GM23338 (cell line): Measurements from ENCODE around the gene CRACR2A. TPM values are rescaled to one million over a fixed set of nuclear protein-coding genes. Genes with fewer than 3 reads are reported as not detected.

ENCODE experiments used
- ATAC-seq: fragments of 200-7000 bp; cut with Tn5 transposase; 3 replicates; pipeline ENCODE4 v1.9.1; 2020
- DNase-seq: peaks from one replicate; pipeline ENCODE4 v3.0.0-alpha.2; 2015; ENCODE audit warnings: low spot score
- H2AFZ ChIP-seq: fragments of 200-600 bp; sonication (generic); 2 replicates; pipeline ENCODE4 v1.8.0; 2016; ENCODE audit warnings: antibody characterized with exemption, mild to moderate bottlenecking, moderate library complexity
- H3F3A ChIP-seq: fragments of 200-600 bp; sonication (generic); replicated peaks from 2 replicates; pipeline ENCODE4 v1.8.0; 2017; ENCODE audit warnings: antibody characterized with exemption, mixed run types, low read depth
- H3K27ac ChIP-seq: fragments of 200-600 bp; sonication (generic); 2 replicates; pipeline ENCODE4 v1.6.1; 2016; ENCODE audit warnings: low read depth
- H3K27me3 ChIP-seq: fragments of 200-600 bp; sonication (generic); 2 replicates; pipeline ENCODE4 v1.8.0; 2016; ENCODE audit warnings: mild to moderate bottlenecking, mixed run types, moderate library complexity; ENCODE audit not compliant: insufficient read depth
- H3K36me3 ChIP-seq: fragments of 200-600 bp; sonication (generic); 2 replicates; pipeline ENCODE4 v1.8.0; 2016; ENCODE audit warnings: mild to moderate bottlenecking; ENCODE audit not compliant: insufficient read depth
- H3K4me1 ChIP-seq: fragments of 200-600 bp; sonication (generic); 2 replicates; pipeline ENCODE4 v1.8.0; 2016; ENCODE audit warnings: mild to moderate bottlenecking, moderate library complexity; ENCODE audit not compliant: insufficient read depth
- H3K4me2 ChIP-seq: fragments of 200-600 bp; sonication (generic); 2 replicates; pipeline ENCODE4 v1.7.1; 2017; ENCODE audit warnings: mixed run types
- H3K4me3 ChIP-seq: fragments of 200-600 bp; sonication (generic); 2 replicates; pipeline ENCODE4 v1.6.1; 2016; ENCODE audit warnings: mixed run types
- H3K79me2 ChIP-seq: fragments of 200-600 bp; sonication (generic); replicated peaks from 2 replicates; pipeline ENCODE4 v1.8.0; 2017; ENCODE audit warnings: mild to moderate bottlenecking; ENCODE audit not compliant: insufficient read depth
- H3K9me2 ChIP-seq: fragments of 200-600 bp; sonication (generic); 2 replicates; pipeline ENCODE4 v1.8.0; 2017; ENCODE audit not compliant: insufficient read depth
- H4K20me1 ChIP-seq: fragments of 200-600 bp; sonication (generic); replicated peaks from 2 replicates; pipeline ENCODE4 v1.8.0; 2017; ENCODE audit warnings: mild to moderate bottlenecking; ENCODE audit not compliant: insufficient read depth
- H3K27ac Mint-ChIP-seq: 2 replicates; pipeline ENCODE4 v1.8.0; 2020; ENCODE audit warnings: inconsistent platforms, mild to moderate bottlenecking, moderate library complexity, mixed read lengths
- H3K27me3 Mint-ChIP-seq: 3 replicates; pipeline ENCODE4 v1.8.0; 2022; ENCODE audit warnings: low read depth, mild to moderate bottlenecking, moderate library complexity, mixed read lengths, inconsistent platforms; ENCODE audit not compliant: insufficient read depth, poor library complexity
- H3K36me3 Mint-ChIP-seq: 3 replicates; pipeline ENCODE4 v1.8.0; 2021; ENCODE audit warnings: low read depth, mild to moderate bottlenecking, inconsistent platforms, moderate library complexity, mixed read lengths
- H3K4me1 Mint-ChIP-seq: 3 replicates; pipeline ENCODE4 v1.8.0; 2020; ENCODE audit warnings: mild to moderate bottlenecking, inconsistent platforms, mixed read lengths
- H3K4me3 Mint-ChIP-seq: 3 replicates; pipeline ENCODE4 v1.8.0; 2021; ENCODE audit warnings: moderate library complexity, mild to moderate bottlenecking, inconsistent platforms, mixed read lengths
- H3K9me3 Mint-ChIP-seq: 3 replicates; pipeline ENCODE4 v1.8.0; 2020; ENCODE audit warnings: moderate library complexity, mild to moderate bottlenecking, inconsistent platforms, mixed read lengths
- CREB1 ChIP-seq: fragments of 250-450 bp; sonication (Bioruptor Pico); IDR thresholded peaks from 2 replicates; pipeline ENCODE4 v1.5.0; 2020; ENCODE audit warnings: low read depth, mild to moderate bottlenecking, moderate library complexity
- CTCF ChIP-seq, 2 experiments: fragments of 200-600 bp in 1 of 2; sonication (generic) in 1 of 2; conservative IDR thresholded peaks; 2 replicates each; pipeline versions ENCODE4 v1.5.1 to v1.6.1; 2016 to 2017; ENCODE audit warnings: antibody characterized with exemption in 2 of 2, low read depth in 2 of 2, mild to moderate bottlenecking in 2 of 2, moderate library complexity in 1 of 2
- ETS1 ChIP-seq: IDR thresholded peaks from 2 replicates; pipeline ENCODE4 v1.6.1; 2016; ENCODE audit warnings: antibody characterized with exemption
- EZH2 ChIP-seq: fragments of 200-600 bp; sonication (generic); IDR thresholded peaks from one replicate; pipeline ENCODE4 v1.8.0; 2017; ENCODE audit warnings: antibody characterized with exemption, mild to moderate bottlenecking, low read depth; ENCODE audit not compliant: unreplicated experiment
- EZH2phosphoT487 ChIP-seq: fragments of 200-600 bp; sonication (generic); IDR thresholded peaks from one replicate; pipeline ENCODE4 v1.8.1; 2018; ENCODE audit warnings: antibody characterized with exemption; ENCODE audit not compliant: unreplicated experiment
- JUNB ChIP-seq: IDR thresholded peaks from one replicate; pipeline ENCODE4 v1.6.1; 2016; ENCODE audit warnings: antibody characterized with exemption; ENCODE audit not compliant: unreplicated experiment
- NANOG ChIP-seq: IDR thresholded peaks from 2 replicates; pipeline ENCODE4 v1.6.1; 2016; ENCODE audit warnings: antibody characterized with exemption, borderline replicate concordance
- POLR2AphosphoS5 ChIP-seq: IDR thresholded peaks from 2 replicates; pipeline ENCODE4 v1.6.1; 2016; ENCODE audit warnings: antibody characterized with exemption, low read depth
- REST ChIP-seq: IDR thresholded peaks from one replicate; pipeline ENCODE4 v1.6.1; 2018; ENCODE audit warnings: antibody characterized with exemption; ENCODE audit not compliant: unreplicated experiment
- STAT1 ChIP-seq: IDR thresholded peaks from one replicate; pipeline ENCODE4 v1.6.1; 2016; ENCODE audit warnings: antibody characterized with exemption; ENCODE audit not compliant: unreplicated experiment
- ZNF114 ChIP-seq: fragments of 250-450 bp; sonication (Bioruptor Pico); IDR thresholded peaks from 2 replicates; pipeline ENCODE4 v1.5.0; 2020; ENCODE audit warnings: mild to moderate bottlenecking, moderate library complexity
- ZNF331 ChIP-seq: fragments of 250-450 bp; sonication (Bioruptor Pico); IDR thresholded peaks from 2 replicates; pipeline ENCODE4 v1.5.0; 2020; ENCODE audit warnings: low read depth, mild to moderate bottlenecking, moderate library complexity
- ZNF462 ChIP-seq: fragments of 250-450 bp; sonication (Bioruptor Pico); IDR thresholded peaks from 2 replicates; pipeline ENCODE4 v1.5.0; 2020; ENCODE audit warnings: mild to moderate bottlenecking, moderate library complexity
- polyA plus RNA-seq: library from polyadenylated mRNA; unstranded; fragments of >200 nt; fragmentation: Nextera tagmentation; extraction: Ambion mirVana; gene quantifications from 2 replicates; pipeline ENCODE4 v1.2.1, GENCODE V29; 2016
- total RNA-seq: library from RNA; depleted of rRNA; stranded (reverse); fragments of >200 nt; shearing (Covaris generic); gene quantifications from 2 replicates; pipeline ENCODE4 v1.2.3, GENCODE V29; 2014

CRACR2A gene
- total and polyA plus RNA-seq, 2 experiments from 2014 or later = 1.5 to 3.0 TPM

- Histone ChIP-seq H3K4me3 (no peak overlapping the region), H3K9me2 (no peaks in the 10 kb centered on the region), H3K27me3 (no peaks in the 10 kb centered on the region), H3K4me2 (no peak overlapping the region), H3K36me3 (no peaks in the 10 kb centered on the region), H3K79me2 (no peaks in the 10 kb centered on the region), H4K20me1 (no peaks in the 10 kb centered on the region), H3F3A (no peaks in the 10 kb centered on the region), H2AFZ (no peak overlapping the region), H3K27ac (no peak overlapping the region), H3K4me1 (no peaks in the 10 kb centered on the region)
- Mint-ChIP-seq H3K36me3 (peaks cover 4% of the 10 kb centered on the region; the same call in 1 of the 3 replicates), H3K9me3 (peaks cover 11% of the 10 kb centered on the region; the same call in 2 of the 3 replicates), H3K4me3 (no peak overlapping the region), H3K27ac (no peak overlapping the region), H3K4me1 (peaks cover 4% of the 10 kb centered on the region; the same call in 2 of the 3 replicates), H3K27me3 (no peaks in the 10 kb centered on the region)
- TF ChIP-seq JUNB = no peak
- TF ChIP-seq CREB1 (CRISPR knock-in tag) = no peak
- no peak for TF ChIP-seq REST
- TF ChIP-seq POLR2AphosphoS5 = no peak
- no peak for TF ChIP-seq NANOG
- no peak for TF ChIP-seq ETS1
- no peak for TF ChIP-seq ZNF331 (CRISPR knock-in tag)
- TF ChIP-seq CTCF (conservative IDR thresholded peaks at IDR 0.05; ENCODE audit: low read depth in 2 of 2) = no peak
- TF ChIP-seq ZNF114 (CRISPR knock-in tag) = no peak
- no peak for TF ChIP-seq EZH2
- TF ChIP-seq STAT1 = no peak
- no peak for TF ChIP-seq EZH2phosphoT487
- TF ChIP-seq ZNF462 (CRISPR knock-in tag) = no peak
- no peak for ATAC-seq
- no peak for DNase-seq
Observed at GRCh38 chr12:3704512-3705353, 48.2 kb downstream of the CRACR2A start.
